Tibial artery (tissue), 4 donors: ENCODE measurements around the gene PPP2R5A.
"Not testable (repeated sequence)": the region's sequence is repeated elsewhere in the genome, so short reads cannot be mapped to it uniquely, and the experiment has no call there.

Experiments
- DNase-seq, 2 donors: peaks; one replicate each; pipeline ENCODE4 v3.0.0-alpha.2; 2019
- H3K27ac ChIP-seq, 2 donors: fragments of 200-600 bp; sonication (generic) in 1 of 2; 1 replicate in 1 of 2; 2 replicates in 1 of 2; pipeline ENCODE4 v1.5.1; 2018 to 2019; ENCODE audit warnings: mild to moderate bottlenecking in 1 of 2
- H3K27me3 ChIP-seq, 2 donors: fragments of 200-600 bp; sonication (generic) in 1 of 2; one replicate each; pipeline versions ENCODE4 v1.5.1 to v1.6.0; 2016 to 2019
- H3K36me3 ChIP-seq, 3 donors: fragments of 200-600 bp; sonication (generic) in 2 of 3; one replicate each; pipeline ENCODE4 v1.5.1; 2016 to 2019; ENCODE audit warnings: mild to moderate bottlenecking in 2 of 3
- H3K4me1 ChIP-seq, 4 donors: fragments of 200-600 bp; sonication (generic) in 2 of 4; 1 replicate in 3 of 4; 2 replicates in 1 of 4; pipeline ENCODE4 v1.5.1; 2016 to 2019
- H3K4me3 ChIP-seq, 2 donors: fragments of 200-600 bp; sonication (generic) in 1 of 2; 1 replicate in 1 of 2; 2 replicates in 1 of 2; pipeline ENCODE4 v1.5.1; 2018 to 2019; ENCODE audit warnings: mild to moderate bottlenecking in 2 of 2
- H3K9me3 ChIP-seq, 3 donors: fragments of 200-600 bp; sonication (generic) in 1 of 3; one replicate each; pipeline ENCODE4 v1.5.1; 2016 to 2019
- intact Hi-C: fragments of 100-400 bp; cut with DNase I; formaldehyde crosslinking; loops from one replicate; pipeline ENCODE4 v1.15.0; 2023; ENCODE audit warnings: low total_unique reads
- TF ChIP-seq, protein P1 (sequence below), 2 experiments: fragments of 200-600 bp in 1 of 2; fragments of 450-650 bp in 1 of 2; IDR thresholded peaks; one replicate each; pipeline ENCODE4 v1.5.1; 2017 to 2019; ENCODE audit warnings: antibody characterized with exemption in 2 of 2, mild to moderate bottlenecking in 1 of 2, moderate library complexity in 1 of 2

PPP2R5A gene

DNA sequence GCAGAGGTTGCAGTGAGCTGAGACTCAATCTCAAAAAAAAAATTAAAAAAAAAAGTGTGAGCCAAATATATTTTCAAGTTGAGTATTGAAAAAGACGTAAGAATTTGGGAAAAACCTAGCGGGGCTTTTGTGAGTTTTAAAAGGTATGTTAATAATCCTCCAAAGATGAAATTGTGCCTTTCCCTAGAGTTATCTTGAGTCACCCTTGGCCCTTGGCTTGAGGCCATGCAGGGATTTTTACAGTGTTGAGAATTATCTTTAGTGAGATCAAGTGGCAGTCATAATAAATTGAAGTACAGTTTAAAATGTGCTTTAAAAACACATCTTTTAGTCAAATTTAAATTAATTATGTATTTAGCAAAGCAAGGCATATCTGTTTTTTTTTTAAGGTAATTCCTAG lies 32.7 kb downstream of the PPP2R5A start:
- DNase-seq, result no peak
- H3K4me1 ChIP-seq, result peaks cover 0 to 50% (median 9%) of the 10 kb centered on the region in 4 donors
- no peaks in the 10 kb centered on the region for H3K36me3 ChIP-seq
- peaks cover 0 to 3% (median 0%) of the 10 kb centered on the region in 3 donors for H3K9me3 ChIP-seq
- no peaks in the 10 kb centered on the region for H3K27me3 ChIP-seq
- intact Hi-C loops, result no loop called here
- no peak overlapping the region for H3K27ac ChIP-seq
- TF ChIP-seq, protein P1, sequence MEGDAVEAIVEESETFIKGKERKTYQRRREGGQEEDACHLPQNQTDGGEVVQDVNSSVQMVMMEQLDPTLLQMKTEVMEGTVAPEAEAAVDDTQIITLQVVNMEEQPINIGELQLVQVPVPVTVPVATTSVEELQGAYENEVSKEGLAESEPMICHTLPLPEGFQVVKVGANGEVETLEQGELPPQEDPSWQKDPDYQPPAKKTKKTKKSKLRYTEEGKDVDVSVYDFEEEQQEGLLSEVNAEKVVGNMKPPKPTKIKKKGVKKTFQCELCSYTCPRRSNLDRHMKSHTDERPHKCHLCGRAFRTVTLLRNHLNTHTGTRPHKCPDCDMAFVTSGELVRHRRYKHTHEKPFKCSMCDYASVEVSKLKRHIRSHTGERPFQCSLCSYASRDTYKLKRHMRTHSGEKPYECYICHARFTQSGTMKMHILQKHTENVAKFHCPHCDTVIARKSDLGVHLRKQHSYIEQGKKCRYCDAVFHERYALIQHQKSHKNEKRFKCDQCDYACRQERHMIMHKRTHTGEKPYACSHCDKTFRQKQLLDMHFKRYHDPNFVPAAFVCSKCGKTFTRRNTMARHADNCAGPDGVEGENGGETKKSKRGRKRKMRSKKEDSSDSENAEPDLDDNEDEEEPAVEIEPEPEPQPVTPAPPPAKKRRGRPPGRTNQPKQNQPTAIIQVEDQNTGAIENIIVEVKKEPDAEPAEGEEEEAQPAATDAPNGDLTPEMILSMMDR (IDR thresholded peaks at IDR 0.05), result no peak
- H3K4me3 ChIP-seq, result no peak overlapping the region

DNA sequence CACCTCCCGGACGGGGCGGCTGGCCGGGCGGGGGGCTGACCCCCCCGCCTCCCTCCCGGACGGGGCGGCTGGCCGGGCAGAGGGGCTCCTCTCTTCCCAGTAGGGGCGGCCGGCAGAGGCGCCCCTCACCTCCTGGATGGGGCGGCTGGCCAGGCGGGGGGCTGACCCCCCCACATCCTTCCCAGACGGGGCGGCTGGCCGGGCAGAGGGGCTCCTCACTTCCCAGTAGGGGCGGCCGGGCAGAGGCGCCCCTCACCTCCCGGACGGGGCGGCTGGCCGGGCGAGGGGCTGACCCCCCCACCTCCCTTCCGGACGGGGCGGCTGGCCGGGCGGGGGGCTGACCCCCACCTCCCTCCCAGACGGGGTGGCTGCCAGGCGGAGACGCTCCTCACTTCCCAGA lies 35.8 kb downstream of the PPP2R5A start:
- intact Hi-C loops, H3K27ac ChIP-seq, H3K27me3 ChIP-seq, H3K4me3 ChIP-seq, H3K36me3 ChIP-seq, DNase-seq, H3K9me3 ChIP-seq: not testable (repeated sequence)
- peaks cover 0 to 40% (median 4%) of the 10 kb centered on the region in 4 donors for H3K4me1 ChIP-seq

DNA sequence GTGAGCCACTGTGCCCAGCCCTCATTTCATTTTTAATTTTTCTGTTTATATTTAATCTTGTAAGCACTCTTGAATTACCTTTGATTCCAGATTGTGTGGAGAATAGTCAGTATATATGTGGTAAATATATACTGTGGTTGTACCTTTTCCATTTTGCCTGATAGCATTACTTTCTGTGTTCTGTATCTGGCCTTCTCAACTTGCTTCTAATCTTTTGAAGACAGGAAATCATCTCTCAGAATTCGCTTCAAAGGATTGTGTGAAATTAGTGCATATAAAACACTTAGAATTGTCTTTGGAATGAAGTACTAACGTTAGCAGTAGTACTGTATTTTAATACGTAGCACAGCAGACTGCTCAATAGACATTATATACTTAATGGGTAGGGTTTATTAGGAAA lies 37.9 kb downstream of the PPP2R5A start:
- intact Hi-C loops, result no loop called here
- Histone ChIP-seq H3K4me3 (no peak overlapping the region), H3K9me3 (no peaks in the 10 kb centered on the region), H3K27me3 (no peaks in the 10 kb centered on the region), H3K36me3 (no peaks in the 10 kb centered on the region), H3K27ac (no peak overlapping the region), H3K4me1 (peaks cover 0 to 26% (median 3%) of the 10 kb centered on the region in 4 donors)
- TF ChIP-seq, protein P1 (IDR thresholded peaks at IDR 0.05), result no peak
- no peak for DNase-seq

DNA sequence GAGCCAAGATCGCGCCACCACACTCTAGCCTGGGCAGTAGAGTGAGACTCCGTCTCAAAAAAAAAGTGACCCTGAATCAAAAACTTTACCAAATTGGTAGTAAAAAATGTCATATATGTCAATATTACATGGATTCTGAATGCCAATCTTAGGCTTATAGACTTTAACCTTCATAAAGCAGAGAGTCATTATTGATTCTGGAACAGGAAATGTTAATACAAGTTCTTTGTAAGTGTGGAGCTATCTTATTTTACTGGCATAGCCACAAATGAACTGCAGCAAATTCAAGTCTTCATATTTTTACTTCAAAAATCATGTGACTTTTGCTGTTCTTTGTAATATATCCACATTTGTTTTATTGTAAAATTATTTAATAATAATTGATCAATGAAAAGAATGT lies 41.3 kb downstream of the PPP2R5A start:
- H3K4me1 ChIP-seq, result peaks cover 0 to 10% (median 0%) of the 10 kb centered on the region in 4 donors
- intact Hi-C loops, result no loop called here
- no peaks in the 10 kb centered on the region for H3K27me3 ChIP-seq
- no peak overlapping the region for H3K27ac ChIP-seq
- peaks cover 0 to 8% (median 5%) of the 10 kb centered on the region in 3 donors for H3K36me3 ChIP-seq
- no peak for DNase-seq
- H3K9me3 ChIP-seq, result no peaks in the 10 kb centered on the region
- H3K4me3 ChIP-seq, result no peak overlapping the region
- TF ChIP-seq, protein P1 (IDR thresholded peaks at IDR 0.05), result no peak

DNA sequence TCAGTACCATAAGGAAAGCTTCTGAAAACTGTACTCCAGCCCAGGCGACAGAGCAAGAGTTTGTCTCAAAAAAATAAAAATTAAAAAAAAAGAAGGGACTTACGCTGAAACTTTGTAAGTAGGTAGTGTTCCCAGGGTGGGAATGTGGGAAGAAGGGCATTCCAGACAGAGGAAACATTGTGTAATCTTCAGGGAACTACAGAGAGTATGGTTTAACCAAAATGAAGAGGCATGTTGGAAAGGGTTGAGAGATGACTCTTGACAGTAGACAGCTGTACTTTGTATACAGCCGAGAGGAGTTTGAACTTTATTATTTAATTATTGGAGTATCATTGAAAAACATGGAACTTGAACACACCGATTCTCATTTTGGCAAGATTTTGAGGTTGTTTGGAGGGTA lies 43.0 kb downstream of the PPP2R5A start:
- H3K9me3 ChIP-seq, result no peaks in the 10 kb centered on the region
- H3K4me1 ChIP-seq, result peaks cover 0 to 5% (median 0%) of the 10 kb centered on the region in 4 donors
- no peak overlapping the region for H3K4me3 ChIP-seq
- H3K36me3 ChIP-seq, result peaks cover 0 to 10% (median 5%) of the 10 kb centered on the region in 3 donors
- DNase-seq, result no peak
- no peak overlapping the region for H3K27ac ChIP-seq
- TF ChIP-seq, protein P1 (IDR thresholded peaks at IDR 0.05), result no peak
- intact Hi-C loops, result no loop called here
- no peaks in the 10 kb centered on the region for H3K27me3 ChIP-seq

DNA sequence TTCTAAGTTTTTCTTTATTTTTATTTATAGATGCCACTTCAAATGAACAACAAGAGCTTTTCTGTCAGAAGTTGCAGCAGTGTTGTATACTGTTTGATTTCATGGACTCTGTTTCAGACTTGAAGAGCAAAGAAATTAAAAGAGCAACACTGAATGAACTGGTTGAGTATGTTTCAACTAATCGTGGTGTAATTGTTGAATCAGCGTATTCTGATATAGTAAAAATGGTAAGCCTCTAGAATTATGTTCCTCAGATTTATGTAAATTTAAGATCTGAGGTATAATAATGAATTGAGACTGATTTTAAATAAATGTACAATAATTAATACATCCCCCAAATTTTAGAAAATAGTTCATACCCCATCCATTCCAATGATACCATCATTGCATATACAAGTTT lies 43.9 kb downstream of the PPP2R5A start:
- TF ChIP-seq, protein P1 (IDR thresholded peaks at IDR 0.05), result no peak
- Histone ChIP-seq H3K9me3 (no peaks in the 10 kb centered on the region), H3K4me1 (no peaks in the 10 kb centered on the region), H3K4me3 (no peak overlapping the region), H3K27me3 (no peaks in the 10 kb centered on the region), H3K27ac (no peak overlapping the region), H3K36me3 (peaks cover 8 to 16% (median 11%) of the 10 kb centered on the region in 3 donors)
- intact Hi-C loops, result no loop called here
- no peak for DNase-seq
